Measurements from ENCODE around the gene PRSS56.

Gene PRSS56

DNA sequence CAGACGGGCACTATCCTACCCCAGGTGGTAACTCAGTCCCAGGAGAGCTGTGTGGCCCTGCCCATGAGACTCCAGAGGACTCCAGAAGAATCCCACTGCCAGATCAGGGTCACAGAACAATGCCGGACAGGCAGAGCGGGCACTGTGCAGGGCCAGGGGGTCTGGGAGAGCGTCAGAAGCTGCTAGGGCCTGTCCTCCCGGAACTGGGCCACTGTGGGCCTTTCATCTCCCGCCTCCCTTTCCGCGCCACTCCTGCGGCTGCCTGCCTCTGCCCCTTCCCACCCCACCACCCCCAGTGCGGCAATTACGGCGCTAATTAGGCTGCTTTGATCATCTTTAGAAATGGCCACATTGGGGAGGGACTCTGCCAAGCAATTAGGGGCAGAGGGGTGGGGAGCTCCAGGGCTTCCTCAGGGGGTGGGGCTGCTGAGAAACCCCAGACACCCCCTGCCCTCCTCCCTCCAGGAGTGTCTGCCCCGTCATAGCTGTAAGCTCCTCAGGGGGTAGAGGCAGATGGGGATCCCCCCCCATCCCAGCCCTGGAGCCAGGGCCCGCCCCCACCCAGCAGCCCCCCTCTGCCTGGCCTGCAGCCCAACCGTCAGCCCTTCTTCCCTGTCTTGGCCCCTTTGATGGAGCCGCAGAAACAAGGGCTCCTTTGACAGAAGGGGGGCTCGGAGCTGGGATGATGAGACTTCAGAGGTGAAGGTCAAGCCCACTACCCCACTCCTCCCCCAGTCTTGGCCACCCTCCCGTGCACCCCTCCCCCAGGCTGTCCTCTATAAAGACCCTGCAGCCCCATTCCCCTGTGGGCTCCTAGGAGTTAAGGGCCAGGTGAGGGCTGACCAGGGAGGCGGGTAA is at the start of gene PRSS56:
Gene PRSS56 (plus strand): TSS at position 808 of the 858 bp plus-strand sequence. CDS start 211 bp downstream, outside the sequence.
- TF ChIP-seq, protein P1, sequence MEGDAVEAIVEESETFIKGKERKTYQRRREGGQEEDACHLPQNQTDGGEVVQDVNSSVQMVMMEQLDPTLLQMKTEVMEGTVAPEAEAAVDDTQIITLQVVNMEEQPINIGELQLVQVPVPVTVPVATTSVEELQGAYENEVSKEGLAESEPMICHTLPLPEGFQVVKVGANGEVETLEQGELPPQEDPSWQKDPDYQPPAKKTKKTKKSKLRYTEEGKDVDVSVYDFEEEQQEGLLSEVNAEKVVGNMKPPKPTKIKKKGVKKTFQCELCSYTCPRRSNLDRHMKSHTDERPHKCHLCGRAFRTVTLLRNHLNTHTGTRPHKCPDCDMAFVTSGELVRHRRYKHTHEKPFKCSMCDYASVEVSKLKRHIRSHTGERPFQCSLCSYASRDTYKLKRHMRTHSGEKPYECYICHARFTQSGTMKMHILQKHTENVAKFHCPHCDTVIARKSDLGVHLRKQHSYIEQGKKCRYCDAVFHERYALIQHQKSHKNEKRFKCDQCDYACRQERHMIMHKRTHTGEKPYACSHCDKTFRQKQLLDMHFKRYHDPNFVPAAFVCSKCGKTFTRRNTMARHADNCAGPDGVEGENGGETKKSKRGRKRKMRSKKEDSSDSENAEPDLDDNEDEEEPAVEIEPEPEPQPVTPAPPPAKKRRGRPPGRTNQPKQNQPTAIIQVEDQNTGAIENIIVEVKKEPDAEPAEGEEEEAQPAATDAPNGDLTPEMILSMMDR (conservative IDR thresholded peaks at IDR 0.05; ENCODE audit: low read depth, low read length): no peak
- DNase-seq (ENCODE audit: low read depth): no peak
- no peak within 1 kb of the TSS for H3K4me3 ChIP-seq (ENCODE audit: low read depth, low read length)

GRCh38 chr2:232473467-232473890 is 46.7 kb upstream of the PRSS56 start:
- peak; percentile 6 for DNase-seq (ENCODE audit: low read depth)
- no peak overlapping the region for H3K4me3 ChIP-seq (ENCODE audit: low read depth, low read length)
- TF ChIP-seq, protein P1 (conservative IDR thresholded peaks at IDR 0.05; ENCODE audit: low read depth, low read length): no peak

- no peak overlapping the region for H3K4me3 ChIP-seq (ENCODE audit: low read depth, low read length)
- TF ChIP-seq, protein P1 (conservative IDR thresholded peaks at IDR 0.05; ENCODE audit: low read depth, low read length): no peak
- DNase-seq (ENCODE audit: low read depth): no peak
These were observed 44.1 kb upstream of the PRSS56 start for GRCh38 chr2:232476045-232476444.

GRCh38 chr2:232476791-232477190 is 43.4 kb upstream of the PRSS56 start:
- no peak overlapping the region for H3K4me3 ChIP-seq (ENCODE audit: low read depth, low read length)
- DNase-seq (ENCODE audit: low read depth): no peak
- TF ChIP-seq, protein P1 (conservative IDR thresholded peaks at IDR 0.05; ENCODE audit: low read depth, low read length): no peak

GRCh38 chr2:232477751-232478510 is 42.3 kb upstream of the PRSS56 start:
- DNase-seq (ENCODE audit: low read depth): no peak
- TF ChIP-seq, protein P1 (conservative IDR thresholded peaks at IDR 0.05; ENCODE audit: low read depth, low read length): no peak
- no peak overlapping the region for H3K4me3 ChIP-seq (ENCODE audit: low read depth, low read length)

DNA sequence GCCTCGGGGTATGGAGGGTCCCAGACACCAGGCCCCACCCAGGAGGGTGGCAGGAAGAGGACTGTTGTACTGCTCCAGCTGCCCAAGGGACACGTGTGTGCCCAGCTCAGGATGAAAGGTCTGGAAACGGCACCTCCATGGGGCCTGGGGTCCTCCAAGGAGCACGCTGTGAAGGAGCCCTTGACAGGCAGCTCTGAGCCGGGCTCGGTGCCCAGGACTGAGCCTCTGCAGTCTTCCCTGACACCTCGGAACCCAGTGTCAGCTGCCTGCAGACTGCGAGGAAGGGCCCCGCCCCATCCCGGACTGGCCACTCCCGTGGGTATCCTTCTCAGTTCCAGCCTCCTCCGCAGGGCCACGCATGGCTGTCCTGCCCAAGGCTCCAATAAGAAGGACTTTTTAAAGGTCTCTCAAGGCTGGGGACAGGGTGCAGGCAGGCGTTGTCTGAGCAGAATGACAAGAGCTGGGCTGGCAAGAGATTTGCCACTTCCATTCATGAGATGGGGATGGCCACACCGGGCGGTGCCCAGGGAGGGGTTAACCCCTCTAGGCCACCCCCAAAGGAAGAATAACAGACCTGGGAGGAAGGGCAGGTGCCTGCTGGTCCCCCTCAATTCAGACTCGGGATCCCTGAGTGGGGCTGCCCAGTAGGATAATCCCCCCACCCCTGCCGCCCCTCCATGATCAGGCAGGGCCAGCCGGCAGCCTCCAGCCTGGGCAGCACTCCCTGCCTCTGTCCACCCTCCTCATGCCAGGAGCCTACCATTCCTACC is 41.4 kb upstream of the PRSS56 start:
- H3K4me3 ChIP-seq (ENCODE audit: low read depth, low read length): no peak overlapping the region
- no peak for DNase-seq (ENCODE audit: low read depth)
- TF ChIP-seq, protein P1 (conservative IDR thresholded peaks at IDR 0.05; ENCODE audit: low read depth, low read length): no peak

Measured in choroid plexus epithelial cell (primary cell).